ENCODE measurements around the gene IRGQ.

DNA sequence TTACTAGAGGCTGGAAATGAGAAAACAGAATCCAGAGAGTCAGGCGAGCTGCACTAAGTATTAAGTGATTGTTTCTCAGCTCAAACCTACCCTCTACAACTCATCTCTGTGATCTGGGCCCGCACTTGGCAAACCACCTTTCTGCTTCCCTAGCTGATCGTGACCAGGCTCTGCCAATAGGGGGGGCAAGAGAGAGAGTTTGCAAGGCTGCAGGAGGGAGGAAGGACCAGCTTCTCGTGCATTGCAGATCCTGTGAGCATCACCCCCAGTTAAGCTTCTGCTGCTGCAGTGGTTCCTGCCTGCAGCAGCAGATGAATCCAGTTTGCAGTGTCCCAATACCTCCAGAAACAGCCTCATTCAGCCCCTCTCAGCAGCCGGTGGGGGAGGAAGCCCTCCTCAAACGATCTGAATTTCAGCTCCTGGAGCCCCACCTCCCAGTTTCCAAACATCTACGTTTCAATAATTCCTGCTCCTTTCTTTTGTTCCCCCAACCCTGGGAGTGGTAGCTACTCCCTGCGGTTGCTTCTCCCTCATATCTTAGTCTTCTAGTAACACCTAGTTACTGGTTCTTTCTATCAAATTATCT is 40.7 kb downstream of the IRGQ start:
- TF ChIP-seq BHLHE40 (IDR thresholded peaks at IDR 0.05; ENCODE audit: borderline replicate concordance) (no peak), SP1 (IDR thresholded peaks at IDR 0.05) (no peak), TARDBP (IDR thresholded peaks at IDR 0.05) (no peak), SUZ12 (IDR thresholded peaks at IDR 0.05) (no peak), NFRKB (IDR thresholded peaks at IDR 0.05) (no peak), FOXM1 (IDR thresholded peaks at IDR 0.05; ENCODE audit: borderline replicate concordance) (no peak), FOXA1 (IDR thresholded peaks at IDR 0.05) (no peak), ZNF384 (IDR thresholded peaks at IDR 0.05) (no peak), ELF4 (IDR thresholded peaks at IDR 0.05) (no peak), LEF1 (IDR thresholded peaks at IDR 0.05; ENCODE audit: borderline replicate concordance) (no peak), ARNT (IDR thresholded peaks at IDR 0.05) (no peak), FOXK2 (IDR thresholded peaks at IDR 0.05) (no peak)
- TF ChIP-seq, protein P1, sequence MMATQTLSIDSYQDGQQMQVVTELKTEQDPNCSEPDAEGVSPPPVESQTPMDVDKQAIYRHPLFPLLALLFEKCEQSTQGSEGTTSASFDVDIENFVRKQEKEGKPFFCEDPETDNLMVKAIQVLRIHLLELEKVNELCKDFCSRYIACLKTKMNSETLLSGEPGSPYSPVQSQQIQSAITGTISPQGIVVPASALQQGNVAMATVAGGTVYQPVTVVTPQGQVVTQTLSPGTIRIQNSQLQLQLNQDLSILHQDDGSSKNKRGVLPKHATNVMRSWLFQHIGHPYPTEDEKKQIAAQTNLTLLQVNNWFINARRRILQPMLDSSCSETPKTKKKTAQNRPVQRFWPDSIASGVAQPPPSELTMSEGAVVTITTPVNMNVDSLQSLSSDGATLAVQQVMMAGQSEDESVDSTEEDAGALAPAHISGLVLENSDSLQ (IDR thresholded peaks at IDR 0.05), result no peak

Measured in HEK293T (cell line).